LNCAP (cell line): ENCODE measurements around the gene PAQR8.

Source experiments
- TF ChIP-seq, protein P1 (sequence below): fragments of 450-650 bp; IDR thresholded peaks from 2 replicates; pipeline ENCODE4 v1.5.1; 2017; ENCODE audit warnings: mild to moderate bottlenecking

Gene PAQR8

DNA sequence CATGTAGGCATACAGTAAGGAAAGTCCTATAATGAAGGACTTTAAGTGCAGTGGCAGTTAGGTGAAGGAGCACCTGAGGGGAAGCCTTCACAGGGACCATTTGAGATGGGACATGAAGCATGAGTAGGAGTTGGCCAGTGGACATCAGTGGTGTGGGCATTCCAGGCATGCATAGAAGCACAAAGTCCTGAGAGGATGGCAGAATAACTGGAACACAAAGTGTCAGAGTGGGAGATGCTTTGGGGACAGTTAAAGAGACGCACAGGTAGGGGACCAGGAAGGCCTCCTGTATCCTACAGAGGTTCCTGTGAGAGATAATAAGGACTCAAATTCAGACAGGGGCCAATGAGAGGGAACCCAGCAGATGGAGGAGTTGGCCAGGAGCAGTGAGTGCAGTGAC, 31.8 kb downstream of the PAQR8 start:
- TF ChIP-seq, protein P1, sequence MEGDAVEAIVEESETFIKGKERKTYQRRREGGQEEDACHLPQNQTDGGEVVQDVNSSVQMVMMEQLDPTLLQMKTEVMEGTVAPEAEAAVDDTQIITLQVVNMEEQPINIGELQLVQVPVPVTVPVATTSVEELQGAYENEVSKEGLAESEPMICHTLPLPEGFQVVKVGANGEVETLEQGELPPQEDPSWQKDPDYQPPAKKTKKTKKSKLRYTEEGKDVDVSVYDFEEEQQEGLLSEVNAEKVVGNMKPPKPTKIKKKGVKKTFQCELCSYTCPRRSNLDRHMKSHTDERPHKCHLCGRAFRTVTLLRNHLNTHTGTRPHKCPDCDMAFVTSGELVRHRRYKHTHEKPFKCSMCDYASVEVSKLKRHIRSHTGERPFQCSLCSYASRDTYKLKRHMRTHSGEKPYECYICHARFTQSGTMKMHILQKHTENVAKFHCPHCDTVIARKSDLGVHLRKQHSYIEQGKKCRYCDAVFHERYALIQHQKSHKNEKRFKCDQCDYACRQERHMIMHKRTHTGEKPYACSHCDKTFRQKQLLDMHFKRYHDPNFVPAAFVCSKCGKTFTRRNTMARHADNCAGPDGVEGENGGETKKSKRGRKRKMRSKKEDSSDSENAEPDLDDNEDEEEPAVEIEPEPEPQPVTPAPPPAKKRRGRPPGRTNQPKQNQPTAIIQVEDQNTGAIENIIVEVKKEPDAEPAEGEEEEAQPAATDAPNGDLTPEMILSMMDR: no peak

DNA sequence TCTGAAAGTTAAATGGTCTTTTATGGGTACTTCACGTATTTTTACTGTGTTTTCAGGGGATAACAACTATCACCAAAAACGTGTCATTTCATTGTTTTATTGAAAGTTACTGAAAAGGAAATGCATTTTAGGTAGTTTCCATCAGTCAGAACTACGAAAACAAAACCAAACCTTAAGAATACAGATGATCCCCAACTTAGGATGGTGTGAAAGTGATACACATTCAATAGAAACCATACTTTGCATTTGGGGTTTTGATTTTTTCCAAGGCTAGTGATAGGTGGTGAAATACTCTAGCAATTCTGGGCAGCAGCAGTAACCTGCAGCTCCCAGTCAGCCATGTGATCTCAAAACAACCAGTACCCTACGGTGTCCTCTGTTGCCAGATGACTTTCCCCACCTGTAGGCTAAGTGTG, 32.3 kb downstream of the PAQR8 start:
- TF ChIP-seq, protein P1: no peak

DNA sequence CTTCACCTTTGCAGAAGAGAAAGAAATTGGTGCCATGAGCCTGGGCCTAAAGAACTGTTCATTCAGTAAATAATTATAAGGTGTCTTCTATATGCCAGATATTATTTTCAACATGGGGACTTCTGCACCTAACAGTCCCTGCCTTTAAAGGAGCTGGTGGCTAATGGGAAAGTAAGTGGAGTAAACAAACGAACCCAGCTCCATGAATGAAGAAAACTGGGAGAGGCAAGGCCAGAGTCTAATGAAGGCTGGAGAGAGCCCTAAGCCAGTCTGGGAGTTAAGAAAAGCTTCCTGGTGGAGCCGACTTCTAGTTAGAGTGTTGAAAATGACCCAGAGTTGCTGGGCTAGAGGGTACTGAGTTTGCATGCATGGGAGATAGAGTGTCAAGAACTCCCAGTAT, 34.0 kb downstream of the PAQR8 start:
- TF ChIP-seq, protein P1: no peak

DNA sequence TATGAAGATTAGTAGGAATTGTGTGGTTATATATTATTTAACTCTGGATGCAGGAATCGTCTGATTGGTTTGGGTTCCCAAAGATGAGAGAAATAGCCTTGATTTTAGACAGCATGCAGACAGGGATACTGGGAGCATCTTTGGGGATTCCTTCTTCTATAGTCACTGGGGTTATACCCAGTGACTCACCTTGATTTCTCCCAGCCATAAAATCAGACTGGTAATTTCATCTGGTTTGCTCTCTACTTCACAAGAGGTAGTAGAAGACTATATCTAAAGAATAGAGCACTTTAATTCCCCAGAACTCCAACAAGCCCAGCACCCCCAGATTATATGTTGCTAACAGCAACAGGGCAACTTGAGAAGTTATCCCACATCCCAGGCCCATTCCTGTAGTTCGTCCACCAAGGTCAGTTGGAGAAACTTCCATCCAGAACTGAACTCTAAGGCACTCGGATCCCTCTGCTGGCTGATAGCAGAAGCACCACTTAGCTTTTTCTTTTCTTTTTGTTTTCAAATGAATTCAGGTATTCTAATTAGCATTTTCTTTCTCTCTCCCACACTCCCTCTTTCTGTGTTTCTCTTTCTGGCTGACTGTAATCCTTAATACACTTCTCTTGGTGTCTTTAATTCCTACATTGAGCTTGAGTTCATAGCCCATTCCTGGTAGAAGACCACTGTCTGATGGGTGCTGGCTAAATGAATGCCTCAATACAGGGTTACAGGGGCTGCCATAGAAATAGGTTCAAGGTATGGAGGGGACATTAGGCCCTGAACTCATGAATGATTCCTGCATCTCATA, 37.8 kb downstream of the PAQR8 start:
- TF ChIP-seq, protein P1: peak; percentile 77

DNA sequence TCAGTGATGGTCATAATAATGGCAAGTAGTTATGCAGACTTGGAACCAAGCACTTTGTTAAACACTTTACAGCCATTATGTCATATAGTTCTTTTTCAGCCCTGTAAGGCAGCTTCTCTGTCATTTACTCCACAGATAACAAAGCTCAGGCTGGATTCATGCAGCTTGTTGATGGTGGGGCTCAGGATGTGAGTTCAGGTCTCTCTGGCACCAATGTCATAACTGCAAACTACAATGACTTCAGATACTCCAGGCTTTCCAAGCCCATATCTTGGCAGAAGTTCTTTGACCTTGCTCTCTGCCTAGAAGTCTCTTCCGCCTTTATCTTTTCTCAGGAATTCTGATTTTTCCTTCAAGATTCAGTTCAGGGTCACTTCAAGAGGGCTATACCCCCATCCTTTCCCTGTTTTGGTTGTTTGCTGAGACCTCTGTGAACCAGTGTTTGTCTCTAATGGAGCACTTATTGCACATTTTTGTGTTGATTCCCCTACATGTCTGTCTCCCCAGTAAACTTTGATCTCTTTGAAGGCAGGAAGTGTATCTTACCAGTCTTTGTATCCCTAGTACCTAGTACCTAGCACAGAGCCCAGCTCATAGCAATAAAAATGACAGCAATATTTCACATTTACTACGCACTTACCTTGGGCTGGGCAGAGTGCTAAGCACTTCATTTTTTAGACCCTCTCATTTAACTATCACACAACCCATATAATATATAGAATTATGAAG, 38.5 kb downstream of the PAQR8 start:
- TF ChIP-seq, protein P1: no peak

DNA sequence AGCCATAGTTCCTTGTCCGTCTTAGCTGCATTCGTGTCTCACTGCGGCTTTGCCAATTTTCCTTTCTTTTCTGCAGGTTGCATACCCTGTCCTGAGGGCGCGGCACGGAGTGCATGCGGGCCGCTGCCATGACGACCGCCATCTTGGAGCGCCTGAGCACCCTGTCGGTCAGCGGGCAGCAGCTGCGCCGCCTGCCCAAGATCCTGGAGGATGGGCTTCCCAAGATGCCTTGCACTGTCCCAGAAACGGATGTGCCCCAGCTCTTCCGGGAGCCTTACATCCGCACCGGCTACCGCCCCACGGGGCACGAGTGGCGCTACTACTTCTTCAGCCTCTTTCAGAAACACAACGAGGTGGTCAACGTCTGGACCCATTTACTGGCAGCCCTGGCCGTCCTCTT, 41.1 kb downstream of the PAQR8 start:
- TF ChIP-seq, protein P1: no peak

DNA sequence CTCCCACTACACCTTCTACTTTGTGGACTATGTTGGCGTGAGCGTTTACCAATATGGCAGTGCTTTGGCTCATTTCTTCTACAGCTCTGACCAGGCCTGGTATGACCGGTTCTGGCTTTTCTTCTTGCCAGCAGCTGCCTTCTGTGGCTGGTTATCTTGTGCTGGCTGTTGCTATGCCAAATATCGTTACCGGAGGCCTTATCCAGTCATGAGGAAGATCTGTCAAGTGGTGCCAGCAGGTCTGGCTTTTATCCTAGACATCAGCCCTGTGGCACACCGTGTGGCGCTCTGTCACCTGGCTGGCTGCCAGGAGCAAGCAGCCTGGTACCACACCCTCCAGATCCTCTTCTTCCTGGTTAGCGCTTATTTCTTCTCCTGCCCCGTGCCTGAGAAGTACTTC, 41.7 kb downstream of the PAQR8 start:
- TF ChIP-seq, protein P1: no peak
